Measurements from ENCODE around the gene GNAO1. TPM values are rescaled to one million over a fixed set of nuclear protein-coding genes. Genes with fewer than 3 reads are reported as not detected.

The GNAO1 gene
- total and polyA plus RNA-seq, 9 of the 15 experiments (the other 6 are each of a cell fraction or from before 2014, with no cell fraction given): 0.07 to 0.42 (median 0.08) TPM; not detected in 5

DNA sequence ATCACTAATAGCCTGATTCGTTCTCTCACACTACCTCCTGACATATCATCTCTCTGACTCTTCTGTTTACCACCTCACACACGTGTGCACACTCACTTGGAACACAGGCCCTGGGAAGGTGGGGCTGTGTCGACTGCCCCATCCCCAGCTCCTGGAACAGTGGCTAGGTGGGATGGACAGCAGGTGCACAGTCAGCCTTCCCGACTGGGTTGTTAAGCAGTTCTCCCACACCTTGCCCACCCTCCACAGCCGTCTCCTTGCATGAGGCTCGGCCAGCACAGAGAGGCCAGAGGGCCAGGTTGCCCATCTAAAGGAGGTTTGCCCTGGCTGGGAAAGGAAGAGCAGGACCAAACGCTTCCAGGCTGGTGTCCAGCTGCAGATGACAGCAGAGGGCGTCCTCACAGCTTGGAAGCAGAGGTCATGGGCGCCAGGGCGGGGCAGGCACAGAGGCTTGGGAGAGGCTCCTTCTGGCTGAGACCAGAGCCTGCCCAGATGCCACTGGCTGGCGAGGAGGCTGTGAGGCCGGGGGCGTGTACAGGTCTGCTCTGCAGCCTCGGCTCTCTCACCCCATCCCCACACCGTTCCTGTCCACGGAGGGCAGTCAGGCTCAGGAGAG is 141.3 kb downstream of the GNAO1 start (continued):
- no peak for TF ChIP-seq CCAR2 (IDR thresholded peaks at IDR 0.05; ENCODE audit: low read depth, low read length)
- TF ChIP-seq ZNF778 (CRISPR knock-in tag; IDR thresholded peaks at IDR 0.05): no peak
- no peak for TF ChIP-seq ZHX1 (conservative IDR thresholded peaks at IDR 0.05; ENCODE audit: low read length)
- no peak for TF ChIP-seq TAF15 (IDR thresholded peaks at IDR 0.05; ENCODE audit: low read depth, low read length)
- TF ChIP-seq MEIS2 (IDR thresholded peaks at IDR 0.05; ENCODE audit: partially characterized antibody): no peak
- TF ChIP-seq SP2 (IDR thresholded peaks at IDR 0.05; ENCODE audit: extremely low read depth, low read depth, low read length, poor library complexity, severe bottlenecking): no peak
- no peak for TF ChIP-seq SP1 (CRISPR knock-in tag; IDR thresholded peaks at IDR 0.05)
- no peak for TF ChIP-seq ZNF41 (CRISPR knock-in tag; conservative IDR thresholded peaks at IDR 0.05)
- TF ChIP-seq, protein P1, sequence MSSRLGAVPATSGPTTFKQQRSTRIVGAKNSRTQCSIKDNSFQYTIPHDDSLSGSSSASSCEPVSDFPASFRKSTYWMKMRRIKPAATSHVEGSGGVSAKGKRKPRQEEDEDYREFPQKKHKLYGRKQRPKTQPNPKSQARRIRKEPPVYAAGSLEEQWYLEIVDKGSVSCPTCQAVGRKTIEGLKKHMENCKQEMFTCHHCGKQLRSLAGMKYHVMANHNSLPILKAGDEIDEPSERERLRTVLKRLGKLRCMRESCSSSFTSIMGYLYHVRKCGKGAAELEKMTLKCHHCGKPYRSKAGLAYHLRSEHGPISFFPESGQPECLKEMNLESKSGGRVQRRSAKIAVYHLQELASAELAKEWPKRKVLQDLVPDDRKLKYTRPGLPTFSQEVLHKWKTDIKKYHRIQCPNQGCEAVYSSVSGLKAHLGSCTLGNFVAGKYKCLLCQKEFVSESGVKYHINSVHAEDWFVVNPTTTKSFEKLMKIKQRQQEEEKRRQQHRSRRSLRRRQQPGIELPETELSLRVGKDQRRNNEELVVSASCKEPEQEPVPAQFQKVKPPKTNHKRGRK (tag; IDR thresholded peaks at IDR 0.05): no peak
- TF ChIP-seq, protein P2, sequence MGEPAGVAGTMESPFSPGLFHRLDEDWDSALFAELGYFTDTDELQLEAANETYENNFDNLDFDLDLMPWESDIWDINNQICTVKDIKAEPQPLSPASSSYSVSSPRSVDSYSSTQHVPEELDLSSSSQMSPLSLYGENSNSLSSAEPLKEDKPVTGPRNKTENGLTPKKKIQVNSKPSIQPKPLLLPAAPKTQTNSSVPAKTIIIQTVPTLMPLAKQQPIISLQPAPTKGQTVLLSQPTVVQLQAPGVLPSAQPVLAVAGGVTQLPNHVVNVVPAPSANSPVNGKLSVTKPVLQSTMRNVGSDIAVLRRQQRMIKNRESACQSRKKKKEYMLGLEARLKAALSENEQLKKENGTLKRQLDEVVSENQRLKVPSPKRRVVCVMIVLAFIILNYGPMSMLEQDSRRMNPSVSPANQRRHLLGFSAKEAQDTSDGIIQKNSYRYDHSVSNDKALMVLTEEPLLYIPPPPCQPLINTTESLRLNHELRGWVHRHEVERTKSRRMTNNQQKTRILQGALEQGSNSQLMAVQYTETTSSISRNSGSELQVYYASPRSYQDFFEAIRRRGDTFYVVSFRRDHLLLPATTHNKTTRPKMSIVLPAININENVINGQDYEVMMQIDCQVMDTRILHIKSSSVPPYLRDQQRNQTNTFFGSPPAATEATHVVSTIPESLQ (CRISPR knock-in tag; IDR thresholded peaks at IDR 0.05): no peak
- TF ChIP-seq, protein P3, sequence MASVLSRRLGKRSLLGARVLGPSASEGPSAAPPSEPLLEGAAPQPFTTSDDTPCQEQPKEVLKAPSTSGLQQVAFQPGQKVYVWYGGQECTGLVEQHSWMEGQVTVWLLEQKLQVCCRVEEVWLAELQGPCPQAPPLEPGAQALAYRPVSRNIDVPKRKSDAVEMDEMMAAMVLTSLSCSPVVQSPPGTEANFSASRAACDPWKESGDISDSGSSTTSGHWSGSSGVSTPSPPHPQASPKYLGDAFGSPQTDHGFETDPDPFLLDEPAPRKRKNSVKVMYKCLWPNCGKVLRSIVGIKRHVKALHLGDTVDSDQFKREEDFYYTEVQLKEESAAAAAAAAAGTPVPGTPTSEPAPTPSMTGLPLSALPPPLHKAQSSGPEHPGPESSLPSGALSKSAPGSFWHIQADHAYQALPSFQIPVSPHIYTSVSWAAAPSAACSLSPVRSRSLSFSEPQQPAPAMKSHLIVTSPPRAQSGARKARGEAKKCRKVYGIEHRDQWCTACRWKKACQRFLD (CRISPR knock-in tag; IDR thresholded peaks at IDR 0.05): no peak
- TF ChIP-seq ZNF124 (CRISPR knock-in tag; IDR thresholded peaks at IDR 0.05): no peak
- TF ChIP-seq BRCA1 (IDR thresholded peaks at IDR 0.05): no peak
- no peak for TF ChIP-seq BRCA1 (CRISPR knock-in tag; IDR thresholded peaks at IDR 0.05)
- TF ChIP-seq MAZ (CRISPR knock-in tag; conservative IDR thresholded peaks at IDR 0.05 in 1 of 2, IDR thresholded peaks at IDR 0.05 in 1 of 2): peak; percentile 65 to 96; a peak in 3 of 4 replicates
- no peak for TF ChIP-seq NFE2L1 (tag; IDR thresholded peaks at IDR 0.05; ENCODE audit: borderline replicate concordance, low read depth)
- no peak for TF ChIP-seq THRAP3 (IDR thresholded peaks at IDR 0.05; ENCODE audit: borderline replicate concordance)
- TF ChIP-seq ZNF639 (CRISPR knock-in tag; conservative IDR thresholded peaks at IDR 0.05 in 1 of 2, IDR thresholded peaks at IDR 0.05 in 1 of 2): no peak
